NCI-H524 (cell line): ENCODE results near the gene TFF2.

Source experiments
- DNase-seq, 2 experiments: peaks; one replicate each; lab custom pipeline; 2025; lab: John Stamatoyannopoulos, UW

TFF2 gene

GRCh38 chr21:42320791-42321190 lies 30.0 kb downstream of the TFF2 start:
- DNase-seq = peak in 1 of 2 experiments; percentile 50

DNA sequence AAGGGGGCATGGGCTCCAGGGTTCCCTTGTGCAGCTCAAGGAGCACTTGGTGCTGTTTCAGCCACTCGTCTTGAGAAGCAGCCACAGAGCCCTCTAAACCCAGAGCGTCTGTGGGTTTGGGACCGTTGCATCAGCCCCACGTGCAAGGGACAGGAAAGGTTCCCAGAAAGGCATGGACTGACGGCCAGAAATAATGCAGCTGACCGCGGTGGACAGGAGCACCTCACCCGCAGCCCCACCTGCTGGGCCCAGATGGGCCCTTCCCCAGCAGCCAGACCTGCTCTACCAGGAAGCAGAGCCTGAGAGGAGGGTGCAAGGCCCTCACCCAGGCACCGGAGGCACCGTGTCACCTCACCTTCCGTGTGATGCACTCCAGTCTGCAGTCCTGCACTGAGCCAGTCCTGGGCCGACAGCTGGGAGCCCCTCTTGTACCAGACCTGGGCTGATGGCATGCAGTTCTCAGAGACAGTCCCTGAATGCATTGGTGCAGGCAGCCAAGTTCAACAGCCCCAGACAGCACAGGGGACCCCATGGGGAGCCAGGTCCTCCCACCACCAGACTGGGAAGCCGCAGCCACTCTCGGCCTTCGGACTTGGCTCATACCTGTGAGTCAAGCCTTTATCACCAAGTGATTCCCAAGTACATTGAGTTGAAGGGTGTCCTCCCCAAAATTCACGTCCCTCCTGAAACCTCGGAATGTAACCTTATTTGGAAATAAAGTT lies 30.8 kb downstream of the TFF2 start:
- peak in 1 of 2 experiments; percentile 19 for DNase-seq

DNA sequence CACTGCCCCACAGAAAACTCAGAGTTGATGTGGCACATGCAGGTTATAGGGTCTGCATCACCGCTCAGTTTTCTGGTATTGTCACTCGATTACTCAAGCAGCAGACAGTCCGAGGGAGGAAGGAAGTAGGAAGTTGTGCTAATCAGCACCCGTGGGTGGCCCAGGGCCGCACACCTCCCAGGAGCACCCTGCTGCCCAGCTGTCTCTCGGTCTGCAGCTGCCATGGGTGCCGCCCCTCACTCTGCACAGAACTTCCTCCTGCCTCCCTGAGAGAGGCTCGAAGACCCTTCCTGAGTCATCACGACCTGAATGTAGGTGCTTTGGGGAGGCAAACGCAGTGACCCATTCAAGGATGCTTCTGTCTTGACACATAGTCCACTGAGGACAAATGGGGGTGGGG lies 31.4 kb downstream of the TFF2 start:
- DNase-seq = no peak

DNA sequence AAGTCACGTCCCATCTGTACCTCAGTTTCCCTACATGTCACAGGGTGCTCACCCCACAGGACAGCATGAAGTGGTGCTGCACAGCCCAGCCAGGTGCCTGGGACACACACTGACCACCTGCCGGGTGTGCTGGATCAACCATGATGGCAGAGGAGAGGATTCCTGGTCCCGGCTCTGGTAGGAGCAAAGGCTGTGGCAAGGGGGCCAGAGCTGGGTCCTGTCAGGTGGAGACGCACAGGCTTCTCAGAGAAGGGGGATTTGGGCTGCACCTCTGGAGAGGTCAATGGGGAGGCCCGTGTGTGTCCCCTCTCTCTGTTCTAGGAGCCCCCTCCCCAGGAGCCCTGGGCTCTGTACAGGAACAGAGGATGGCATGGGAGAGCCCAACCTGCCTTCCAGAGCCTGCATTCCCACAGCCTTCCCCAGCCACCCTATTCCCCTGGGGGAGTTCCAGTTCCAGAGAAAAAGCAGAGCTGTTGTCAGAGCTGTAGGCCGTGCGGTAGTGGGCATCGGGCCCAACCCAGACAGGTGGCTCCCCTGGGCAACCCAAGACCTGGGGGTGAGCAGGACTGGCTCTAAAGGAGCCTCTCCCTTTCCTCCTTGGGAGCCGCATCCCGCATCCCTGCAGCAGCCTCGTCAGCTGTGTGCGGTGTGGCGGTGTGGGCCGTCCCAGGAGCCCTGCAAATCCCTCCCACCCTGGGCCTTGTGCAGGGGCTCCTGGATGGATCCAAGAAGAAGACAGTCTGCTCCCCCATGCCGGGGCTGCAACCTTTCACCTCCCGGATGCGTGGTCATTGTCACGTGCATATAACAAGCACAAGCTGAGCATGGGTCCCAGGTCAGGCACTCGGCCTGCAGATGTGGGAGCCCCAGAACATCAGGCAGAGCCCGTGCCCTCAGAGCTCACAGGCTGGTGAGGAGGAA lies 32.7 kb downstream of the TFF2 start:
- DNase-seq = no peak

DNA sequence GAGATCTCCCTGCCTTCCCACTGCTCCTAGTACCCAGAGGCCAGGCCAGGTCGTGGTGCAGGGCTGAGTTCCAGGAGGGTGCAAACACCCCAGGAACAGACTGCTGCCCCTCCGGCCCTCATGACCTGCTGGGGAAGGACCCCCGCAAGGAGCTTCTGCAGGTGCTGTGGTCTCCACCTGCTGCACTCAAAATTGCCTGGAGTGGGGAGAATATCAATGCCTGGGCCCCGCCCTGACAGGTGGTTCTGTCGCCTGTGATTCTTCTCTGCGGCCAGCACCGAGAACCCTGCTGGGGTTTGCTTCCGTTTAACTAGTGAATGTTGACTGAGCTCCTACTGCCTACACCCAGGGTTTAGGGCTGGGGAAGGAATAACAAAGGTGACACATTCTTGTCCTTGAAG lies 33.5 kb downstream of the TFF2 start:
- no peak for DNase-seq

GRCh38 chr21:42316891-42317290 lies 33.9 kb downstream of the TFF2 start:
- no peak for DNase-seq

DNA sequence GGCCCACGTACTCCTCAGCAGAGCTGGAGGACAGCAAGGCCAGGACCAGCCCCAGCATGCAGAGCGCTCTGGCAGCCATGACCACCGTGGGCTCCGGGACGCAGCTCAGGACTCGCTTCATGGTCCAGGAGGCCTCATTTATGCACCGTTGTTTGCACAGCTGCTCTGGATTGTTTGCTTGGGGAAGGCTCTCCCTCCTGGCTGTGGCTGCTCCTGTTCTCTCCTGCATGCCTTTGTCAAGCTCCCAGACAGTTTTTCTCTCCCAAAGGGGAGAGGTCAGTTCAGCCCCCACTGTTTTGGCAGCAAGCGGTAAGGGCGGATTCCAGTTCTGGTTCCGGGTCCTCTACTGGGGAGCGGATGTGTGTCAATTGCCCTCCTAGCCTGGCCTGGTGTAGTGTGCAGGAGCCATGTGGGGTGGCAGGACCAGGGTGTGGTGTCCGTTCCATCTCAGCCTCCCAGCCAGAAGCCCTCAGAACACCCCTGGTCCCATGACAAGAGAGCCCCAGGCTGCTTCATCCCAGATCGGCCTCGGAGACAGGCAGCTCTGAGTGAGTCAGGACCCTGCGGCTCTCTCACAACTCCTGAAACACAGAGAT lies 35.4 kb downstream of the TFF2 start, which contains the start of gene TFF3:
Gene TFF3 (minus strand): TSS at position 114 of the 596 bp plus-strand sequence. CDS start 35 bp downstream, at position 79.
- peak in 1 of 2 experiments; percentile 16 for DNase-seq

- no peak for DNase-seq
Measured at GRCh38 chr21:42314616-42315295, 36.0 kb downstream of the TFF2 start.

DNA sequence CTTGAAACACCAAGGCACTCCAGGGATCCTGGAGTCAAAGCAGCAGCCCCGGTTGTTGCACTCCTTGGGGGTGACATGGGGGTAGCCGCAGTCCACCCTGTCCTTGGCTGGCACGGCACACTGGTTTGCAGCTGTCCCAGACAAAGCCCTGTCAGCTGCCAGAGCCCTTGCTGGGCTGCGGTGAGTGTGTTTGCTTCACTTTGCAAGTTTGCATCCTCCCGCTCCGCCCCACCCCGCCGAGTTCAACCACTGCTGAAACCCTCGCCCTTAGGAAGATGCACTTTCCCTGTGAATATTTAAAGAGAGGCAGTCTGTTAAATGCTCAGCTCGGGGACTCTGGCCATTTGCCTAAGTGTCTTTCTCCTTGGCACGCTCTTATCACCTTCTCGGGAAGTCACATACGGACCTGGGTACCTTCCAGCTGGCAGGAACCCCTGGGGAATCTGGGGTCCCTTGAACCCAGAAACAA lies 37.3 kb downstream of the TFF2 start:
- peak; percentile 44 to 76 for DNase-seq

GRCh38 chr21:42312626-42313104 lies 38.1 kb downstream of the TFF2 start:
- DNase-seq = peak; percentile 73 to 90

- DNase-seq = peak in 1 of 2 experiments; percentile 26
Measured at GRCh38 chr21:42311816-42312625, 38.8 kb downstream of the TFF2 start.

DNA sequence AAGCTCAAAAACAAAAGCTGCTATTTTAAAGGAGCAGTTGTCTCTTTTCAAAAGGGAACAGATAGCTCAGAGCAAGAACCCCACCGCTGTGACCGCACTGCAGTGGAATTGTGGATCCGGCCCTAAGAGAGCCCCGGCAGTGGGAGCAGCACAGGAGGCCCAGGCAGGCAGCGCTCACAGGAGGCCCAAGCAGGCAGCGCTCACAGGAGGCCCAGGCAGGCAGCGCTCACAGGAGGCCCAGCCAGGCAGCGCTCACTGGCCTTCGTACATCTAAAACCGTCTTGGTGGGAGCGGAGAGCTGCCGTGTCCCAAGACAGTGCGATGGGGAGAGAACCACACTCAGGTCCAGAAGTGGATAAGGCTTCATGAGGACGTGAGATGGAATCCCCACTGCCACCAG lies 39.6 kb downstream of the TFF2 start:
- no peak for DNase-seq

- no peak for DNase-seq
Measured at GRCh38 chr21:42310411-42311001, 40.3 kb downstream of the TFF2 start.

- peak; percentile 50 to 71 for DNase-seq
Measured at GRCh38 chr21:42309753-42310213, 41.0 kb downstream of the TFF2 start.

GRCh38 chr21:42308914-42309752 lies 41.7 kb downstream of the TFF2 start:
- peak in 1 of 2 experiments; percentile 15 for DNase-seq

DNA sequence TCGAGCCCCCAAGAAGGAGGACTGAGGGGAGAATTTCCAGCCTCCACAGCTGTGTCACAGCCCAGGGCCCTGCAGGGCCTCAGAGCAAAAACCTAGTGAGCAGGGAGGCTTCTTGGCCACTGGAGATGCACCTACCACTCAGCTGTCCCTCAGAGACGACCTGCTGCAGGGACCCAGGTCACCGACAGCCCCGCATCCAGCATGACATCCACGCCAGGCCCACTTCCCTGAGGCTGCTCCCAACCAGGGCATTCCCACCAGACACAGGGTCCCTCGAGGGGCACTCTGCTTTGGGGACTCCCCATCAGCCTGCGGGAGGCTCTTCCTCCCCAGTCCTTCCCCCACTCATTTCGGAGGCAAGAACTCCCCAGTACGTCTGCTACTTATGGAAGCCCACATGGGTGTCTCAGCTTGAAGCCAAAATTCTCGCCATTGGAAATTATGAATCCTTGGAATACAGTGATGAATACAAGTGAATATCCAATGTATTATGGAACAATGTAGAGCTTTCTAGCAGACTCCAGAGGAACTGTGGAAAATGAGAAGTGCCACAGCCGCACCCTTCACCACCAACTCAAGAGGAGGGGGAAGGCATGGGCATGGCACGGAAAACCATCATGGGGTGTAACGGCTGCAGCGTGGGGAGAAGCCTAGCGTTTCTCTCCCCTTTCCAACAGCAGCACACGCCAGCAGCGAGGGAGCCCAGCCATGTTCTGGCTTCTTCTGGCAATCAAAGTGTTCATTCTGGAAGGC lies 42.5 kb downstream of the TFF2 start:
- no peak for DNase-seq

DNA sequence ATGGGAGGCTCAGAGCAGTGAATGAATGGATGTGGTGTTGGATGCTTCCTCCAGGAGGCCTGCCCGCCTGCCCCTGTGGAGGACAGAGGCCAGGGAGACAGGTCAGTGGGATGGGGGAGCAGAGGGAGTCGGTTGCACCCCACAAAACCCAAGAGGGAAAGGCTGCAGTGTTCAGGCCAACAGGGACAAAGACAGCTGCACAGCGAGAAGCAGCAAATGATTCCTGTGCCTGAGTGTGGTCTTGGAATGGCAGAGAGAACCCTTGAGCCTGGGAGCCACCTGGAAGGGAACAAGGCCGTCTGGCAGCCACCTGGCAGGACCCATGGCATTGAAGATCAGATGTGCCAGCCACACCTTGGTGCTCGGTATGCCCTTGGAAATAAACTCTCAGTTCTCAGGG lies 43.7 kb downstream of the TFF2 start:
- peak; percentile 36 to 81 for DNase-seq

- peak; percentile 91 to 97 for DNase-seq
Measured at GRCh38 chr21:42306366-42307035, 44.3 kb downstream of the TFF2 start.
